IPS-20b (cell line): ENCODE measurements around the gene SSBP4.
A peak's percentile ranks its signal among the peaks of the same experiment; 100 is the strongest.

Source experiments
- H3K27ac ChIP-seq: one replicate; pipeline ENCODE4 v1.5.1; 2013; ENCODE audit warnings: low read length
- H3K27me3 ChIP-seq: 2 replicates; pipeline ENCODE4 v1.6.1; 2013; ENCODE audit warnings: mild to moderate bottlenecking, low read length, inconsistent platforms; ENCODE audit not compliant: insufficient read depth
- H3K36me3 ChIP-seq: 2 replicates; pipeline ENCODE4 v1.6.1; 2013; ENCODE audit warnings: low read depth, mild to moderate bottlenecking, inconsistent platforms, low read length, moderate library complexity; ENCODE audit not compliant: insufficient read depth
- H3K4me1 ChIP-seq: 2 replicates; pipeline ENCODE4 v1.6.1; 2013; ENCODE audit warnings: mild to moderate bottlenecking, control low read depth, inconsistent platforms, low read length, moderate library complexity; ENCODE audit not compliant: insufficient read depth
- H3K4me3 ChIP-seq: 2 replicates; pipeline ENCODE4 v1.5.1; 2013; ENCODE audit warnings: mild to moderate bottlenecking, low read length, inconsistent platforms
- H3K9ac ChIP-seq: 2 replicates; pipeline ENCODE4 v1.6.1; 2013; ENCODE audit warnings: low read depth, mild to moderate bottlenecking, inconsistent platforms, low read length, moderate library complexity
- H3K9me3 ChIP-seq: 2 replicates; pipeline ENCODE4 v1.6.1; 2013; ENCODE audit warnings: mild to moderate bottlenecking, low read depth, low read length, inconsistent platforms; ENCODE audit not compliant: insufficient read depth

SSBP4 gene

DNA sequence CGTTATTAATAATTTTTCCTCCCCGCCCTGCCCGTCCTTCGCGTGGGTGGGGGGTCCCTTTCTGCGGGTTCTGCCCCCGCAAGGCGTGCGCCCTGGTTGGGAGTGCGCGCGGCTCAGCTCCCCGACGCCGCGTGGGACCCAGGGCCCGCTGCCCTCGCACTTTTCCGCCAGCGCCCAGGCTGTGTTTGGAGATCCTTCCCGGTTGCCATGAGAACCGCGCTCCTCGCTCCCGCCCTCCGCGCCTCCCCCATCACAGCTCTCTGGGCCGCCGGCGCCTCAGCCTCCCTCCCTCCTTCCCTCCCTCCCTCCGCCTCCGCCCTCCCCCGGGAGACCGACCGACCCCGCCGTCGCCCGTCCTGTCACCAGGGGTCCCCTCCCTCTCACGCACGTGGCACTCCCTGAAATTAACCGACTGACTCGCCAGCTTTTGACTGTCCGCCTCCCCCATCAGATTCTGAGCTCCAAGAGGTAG, 2.4 kb upstream of the SSBP4 start:
- Histone ChIP-seq H3K4me3 (peak overlapping the region; percentile 75), H3K27me3 (peaks cover 53% of the 10 kb centered on the region), H3K9me3 (no peaks in the 10 kb centered on the region), H3K9ac (peak overlapping the region; percentile 65; the same call in 1 of the 2 replicates), H3K36me3 (no peaks in the 10 kb centered on the region), H3K27ac (peak overlapping the region; percentile 78), H3K4me1 (peaks cover 14% of the 10 kb centered on the region)

DNA sequence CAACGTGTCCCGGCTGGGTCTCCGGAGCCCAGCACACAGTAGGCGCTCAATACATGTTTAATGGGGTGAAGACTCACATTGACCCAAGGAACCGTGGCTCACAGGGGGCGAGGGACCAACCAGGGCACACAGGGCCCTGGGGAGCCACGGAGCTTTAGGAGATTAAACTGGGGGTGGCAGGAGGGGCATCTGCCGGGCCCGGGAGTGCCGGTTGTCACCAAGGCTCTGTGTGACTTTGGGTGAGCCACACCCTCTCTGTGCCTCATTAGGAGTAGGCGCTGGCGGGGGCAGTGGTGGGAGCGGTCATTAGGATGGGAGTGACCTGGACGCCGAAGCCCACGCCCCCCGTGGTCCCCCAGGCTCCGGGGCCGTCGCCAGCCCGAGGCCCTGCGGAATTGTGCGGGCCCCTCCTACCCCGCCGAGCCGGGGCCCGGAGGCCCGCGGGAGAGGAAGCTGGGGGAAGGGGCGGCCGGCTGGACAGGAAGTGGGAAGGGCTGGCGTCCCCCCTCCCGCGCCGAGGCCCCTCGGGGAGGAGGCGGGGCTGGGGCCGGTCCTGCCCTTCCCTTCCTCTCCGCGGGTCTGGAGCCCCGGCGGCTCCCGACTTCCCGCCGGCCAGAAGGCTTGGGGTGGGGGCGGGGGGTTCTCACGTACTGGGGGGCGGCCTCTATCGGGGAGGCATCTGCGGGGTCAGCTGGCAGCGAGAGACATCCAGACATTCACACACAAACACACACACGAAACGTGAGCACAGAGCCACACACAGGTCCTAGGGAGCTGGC, 1.8 kb upstream of the SSBP4 start:
- Histone ChIP-seq H3K9ac (peak overlapping the region; percentile 65; the same call in 1 of the 2 replicates), H3K4me1 (peaks cover 14% of the 10 kb centered on the region), H3K4me3 (peak overlapping the region; percentile 75), H3K27me3 (peaks cover 53% of the 10 kb centered on the region), H3K9me3 (no peaks in the 10 kb centered on the region), H3K36me3 (no peaks in the 10 kb centered on the region), H3K27ac (peak overlapping the region; percentile 78)

DNA sequence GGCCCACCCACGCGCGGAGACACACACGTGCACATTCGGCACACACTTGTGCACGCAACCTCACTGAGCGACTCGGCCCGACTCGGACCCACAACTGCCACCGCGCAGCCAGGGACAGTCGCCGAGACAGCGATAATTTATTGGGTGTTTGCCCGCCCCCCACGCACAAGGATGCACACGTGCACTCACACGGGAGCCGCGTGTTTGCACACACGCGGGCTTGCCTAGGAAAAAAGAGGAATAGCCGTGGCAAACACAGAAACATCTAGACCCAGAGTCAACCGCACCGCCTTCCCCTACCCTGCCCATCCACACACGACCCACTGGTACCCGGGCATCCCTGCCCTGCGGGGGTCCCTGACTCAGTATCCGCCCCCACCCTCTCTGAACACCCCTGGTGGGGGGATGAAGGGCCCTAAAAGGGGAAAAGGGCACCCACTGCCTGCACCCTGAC, 1.1 kb upstream of the SSBP4 start:
- Histone ChIP-seq H3K9ac (no peak overlapping the region; the same call in 1 of the 2 replicates), H3K9me3 (no peaks in the 10 kb centered on the region), H3K4me1 (peaks cover 14% of the 10 kb centered on the region), H3K27ac (no peak overlapping the region), H3K4me3 (peak overlapping the region; percentile 75; the same call in 1 of the 2 replicates), H3K36me3 (no peaks in the 10 kb centered on the region), H3K27me3 (peaks cover 53% of the 10 kb centered on the region)

DNA sequence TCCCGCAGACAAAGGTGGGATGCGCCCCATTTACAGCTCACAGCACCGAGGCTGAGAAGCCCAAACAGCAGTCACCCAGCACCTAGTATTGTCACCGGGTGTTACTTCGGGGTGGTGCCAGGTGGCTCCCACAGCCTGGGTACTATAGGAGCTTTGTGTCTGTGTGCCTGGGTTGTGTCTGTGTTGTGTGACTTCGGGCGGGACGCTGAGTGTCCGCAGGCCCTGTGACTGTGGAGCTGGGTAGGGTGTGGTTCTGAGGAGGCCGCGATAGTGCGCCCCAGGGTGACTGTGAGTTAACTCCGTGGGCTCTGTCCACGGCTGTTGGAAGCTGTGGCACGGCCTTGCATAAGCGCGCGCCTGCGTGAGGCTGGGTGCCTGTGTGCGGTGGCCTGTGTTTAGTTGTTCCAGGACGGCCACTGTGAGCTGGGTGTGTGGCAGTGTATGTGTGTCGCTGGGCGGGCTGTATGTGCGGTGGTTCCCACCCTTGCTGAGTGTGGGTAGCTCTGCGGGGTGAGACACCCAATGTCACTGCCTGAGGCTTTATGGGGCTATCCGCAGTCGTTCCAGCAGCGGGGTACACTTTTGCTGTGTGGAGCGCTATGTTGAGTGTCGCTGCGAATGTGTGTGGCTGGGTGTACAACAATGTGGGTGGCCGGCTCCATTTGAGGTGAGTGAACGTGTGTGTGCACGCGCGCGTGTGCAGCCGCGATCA, 559 bp upstream of the SSBP4 start:
- Histone ChIP-seq H3K27ac (no peak overlapping the region), H3K9ac (no peak overlapping the region), H3K4me3 (peak overlapping the region; percentile 55; the same call in 1 of the 2 replicates), H3K9me3 (no peaks in the 10 kb centered on the region), H3K27me3 (peaks cover 53% of the 10 kb centered on the region), H3K4me1 (peaks cover 15% of the 10 kb centered on the region), H3K36me3 (no peaks in the 10 kb centered on the region)

DNA sequence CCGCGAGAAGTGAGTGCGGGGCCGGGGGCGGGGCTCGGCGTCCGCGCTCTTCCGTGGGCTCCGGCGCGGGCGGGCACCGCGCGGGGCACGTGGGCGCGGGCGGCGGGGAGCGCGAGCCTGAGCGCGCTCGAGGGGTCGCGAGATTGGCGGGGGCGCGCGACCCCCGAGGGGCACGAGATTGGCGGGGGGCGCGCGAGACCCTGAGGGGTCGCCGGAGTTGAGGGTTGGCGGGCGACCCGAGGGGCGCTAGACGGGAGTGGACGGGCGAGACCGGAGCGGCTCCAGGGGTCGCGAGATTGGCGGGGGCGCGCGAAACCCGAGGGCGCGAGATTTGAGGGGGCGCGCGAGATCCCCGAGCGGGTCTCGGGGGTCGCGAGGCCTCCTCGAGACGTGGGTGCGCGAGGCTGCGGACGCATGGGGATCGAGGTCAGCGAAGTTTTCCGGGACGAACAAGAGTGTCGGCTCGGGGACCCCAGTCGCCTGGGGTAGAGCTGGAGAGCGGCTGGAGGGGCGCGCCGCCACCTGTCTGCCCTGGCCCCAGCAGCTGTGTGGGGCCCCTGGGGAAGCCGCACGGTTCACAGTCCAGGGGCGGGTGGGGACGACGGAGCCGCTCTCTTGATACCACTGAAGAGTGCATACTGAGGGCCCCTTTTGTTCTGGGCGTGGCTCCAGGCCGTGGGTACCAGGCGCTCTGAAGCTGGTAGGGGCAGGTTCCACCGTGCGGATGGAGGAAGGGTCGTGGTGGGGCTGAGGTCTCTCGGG, 682 bp downstream of the SSBP4 start:
- H3K4me1 ChIP-seq, result peaks cover 17% of the 10 kb centered on the region
- peak overlapping the region; percentile 49; the same call in 1 of the 2 replicates for H3K4me3 ChIP-seq
- H3K9ac ChIP-seq, result no peak overlapping the region
- H3K27ac ChIP-seq, result no peak overlapping the region
- no peaks in the 10 kb centered on the region for H3K9me3 ChIP-seq
- H3K27me3 ChIP-seq, result peaks cover 50% of the 10 kb centered on the region
- no peaks in the 10 kb centered on the region for H3K36me3 ChIP-seq

DNA sequence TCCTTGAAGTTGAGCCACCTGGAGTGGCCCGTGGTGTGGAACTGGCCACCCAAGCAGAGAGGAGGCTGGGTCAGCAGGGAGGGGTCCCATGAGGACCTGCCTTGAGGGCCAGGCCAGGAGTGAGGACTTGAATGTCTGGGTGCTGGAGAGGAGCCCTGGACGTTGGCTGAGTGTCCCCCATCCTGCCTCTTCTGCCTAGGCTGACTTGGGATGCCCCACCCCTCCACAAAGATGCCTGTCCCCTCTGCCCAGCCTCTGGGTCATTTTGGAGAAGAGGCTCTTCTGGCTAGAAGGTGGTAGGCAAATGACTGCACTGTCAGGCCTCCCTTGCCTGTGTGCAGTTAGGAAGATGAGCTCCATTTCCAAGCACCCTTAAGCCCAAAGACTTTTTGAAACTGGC, 1.7 kb downstream of the SSBP4 start:
- Histone ChIP-seq H3K27me3 (peaks cover 49% of the 10 kb centered on the region), H3K4me3 (no peak overlapping the region), H3K27ac (no peak overlapping the region), H3K36me3 (no peaks in the 10 kb centered on the region), H3K9me3 (no peaks in the 10 kb centered on the region), H3K4me1 (peaks cover 16% of the 10 kb centered on the region), H3K9ac (no peak overlapping the region)

DNA sequence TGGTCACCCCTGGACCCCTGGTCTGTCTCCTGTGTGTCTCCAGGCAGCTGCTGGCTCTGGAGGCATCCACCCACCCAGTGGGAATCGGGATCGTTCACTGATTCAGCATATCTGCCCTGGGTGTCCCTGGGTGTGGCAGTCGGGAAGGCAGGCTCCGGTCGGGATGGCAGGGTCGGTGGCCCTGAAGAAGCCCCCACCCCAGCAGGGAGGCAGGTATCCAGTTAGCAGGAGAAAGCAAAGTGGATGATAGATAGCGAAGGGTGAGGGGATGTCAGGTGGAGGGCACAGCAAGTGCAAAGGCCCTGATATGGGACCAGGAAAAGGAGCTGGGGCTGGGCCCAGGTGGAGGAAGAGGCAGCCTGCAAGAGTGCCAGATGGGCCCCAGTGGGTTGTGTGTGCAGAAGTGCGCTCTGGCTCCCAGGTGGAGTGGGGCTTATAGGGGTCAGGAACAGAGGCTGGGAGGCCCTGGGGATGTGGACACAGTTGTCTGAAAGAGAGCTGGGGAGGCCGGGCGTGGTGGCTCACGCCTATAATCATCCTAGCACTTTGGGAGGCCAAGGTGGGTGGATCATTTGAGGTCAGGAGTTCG, 2.3 kb downstream of the SSBP4 start:
- no peak overlapping the region for H3K9ac ChIP-seq

DNA sequence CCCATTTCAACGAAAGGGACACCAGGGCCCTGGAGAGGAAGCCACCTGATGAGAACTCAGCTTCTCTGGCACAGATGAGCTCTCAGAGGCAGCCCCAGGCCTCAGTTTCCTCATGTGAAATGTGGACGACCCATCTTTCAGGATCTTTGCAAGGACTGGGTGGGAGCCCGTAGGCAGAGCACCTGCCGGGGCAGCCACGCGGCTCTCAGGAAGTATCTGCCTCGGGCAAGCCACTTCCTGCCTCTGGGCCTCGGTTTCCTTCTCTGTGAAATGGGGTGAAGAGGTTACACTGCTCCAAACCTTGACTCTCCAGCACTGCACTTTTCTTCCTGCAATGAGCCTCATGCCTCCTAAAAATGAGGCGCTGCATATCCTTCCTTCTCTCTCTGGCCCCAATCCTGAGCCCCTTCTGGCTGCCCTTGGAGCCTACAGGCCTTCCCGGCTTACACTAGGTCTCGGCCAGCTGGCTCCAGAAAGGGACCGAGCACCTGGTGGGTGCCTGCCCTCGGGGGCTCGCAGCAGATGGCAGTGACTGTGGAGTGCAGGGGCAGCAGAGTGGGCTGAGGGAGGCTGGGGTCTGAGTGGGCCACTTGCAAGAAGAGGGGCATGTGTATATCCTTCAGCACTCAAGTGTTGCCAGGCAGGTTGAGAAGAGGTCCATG, 3.5 kb downstream of the SSBP4 start:
- H3K9me3 ChIP-seq, result no peaks in the 10 kb centered on the region
- peaks cover 34% of the 10 kb centered on the region for H3K27me3 ChIP-seq
- no peak overlapping the region for H3K4me3 ChIP-seq
- H3K9ac ChIP-seq, result no peak overlapping the region
- no peak overlapping the region for H3K27ac ChIP-seq
- H3K36me3 ChIP-seq, result no peaks in the 10 kb centered on the region
- peaks cover 16% of the 10 kb centered on the region for H3K4me1 ChIP-seq

More for the DNA sequence above, 2.3 kb downstream of the SSBP4 start:
- H3K36me3 ChIP-seq, result no peaks in the 10 kb centered on the region
- H3K4me1 ChIP-seq, result peaks cover 16% of the 10 kb centered on the region
- no peak overlapping the region for H3K27ac ChIP-seq
- H3K4me3 ChIP-seq, result no peak overlapping the region
- no peaks in the 10 kb centered on the region for H3K9me3 ChIP-seq
- H3K27me3 ChIP-seq, result peaks cover 43% of the 10 kb centered on the region

DNA sequence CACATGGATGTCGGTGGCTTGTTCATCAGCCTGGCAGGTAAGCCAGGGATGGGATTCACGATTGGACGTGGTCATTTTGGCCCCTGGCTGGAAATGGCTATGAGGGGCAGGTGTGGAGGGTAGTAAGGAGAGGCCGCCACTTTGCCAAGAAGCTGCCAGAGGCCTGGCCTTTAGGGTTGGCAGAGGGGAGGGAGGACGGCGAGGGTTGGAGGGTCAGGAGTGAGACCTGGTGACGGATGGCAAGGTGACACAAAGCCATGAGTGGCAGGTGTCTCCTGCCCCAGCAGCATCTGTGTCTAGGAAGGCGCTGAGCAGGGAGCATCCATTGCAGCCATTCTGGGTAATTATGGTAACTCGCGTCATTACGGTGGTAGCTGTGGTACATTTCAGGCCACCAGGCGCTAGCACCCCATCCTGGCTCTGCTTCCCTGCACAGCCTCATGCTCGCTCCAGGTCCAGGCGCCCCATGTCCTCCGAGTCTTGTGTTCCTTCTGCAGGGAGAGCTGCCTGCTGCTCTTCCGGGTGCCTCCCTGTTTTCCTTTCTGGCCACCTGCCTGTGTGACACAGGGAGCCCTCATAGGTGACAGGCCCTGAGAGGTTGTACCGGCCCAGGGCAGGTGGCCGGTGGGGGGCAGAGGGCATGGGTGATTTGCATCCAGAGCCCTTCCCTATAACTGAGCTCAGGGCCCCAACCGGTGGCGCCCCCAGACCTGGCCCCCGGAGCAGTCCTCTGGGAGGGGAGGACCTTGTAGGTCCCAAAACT, 4.2 kb downstream of the SSBP4 start:
- H3K9ac ChIP-seq, result no peak overlapping the region
- no peaks in the 10 kb centered on the region for H3K9me3 ChIP-seq
- H3K4me1 ChIP-seq, result peaks cover 12% of the 10 kb centered on the region; the same call in 1 of the 2 replicates
- no peak overlapping the region for H3K27ac ChIP-seq
- peaks cover 26% of the 10 kb centered on the region for H3K27me3 ChIP-seq
- no peaks in the 10 kb centered on the region for H3K36me3 ChIP-seq
- H3K4me3 ChIP-seq, result no peak overlapping the region

DNA sequence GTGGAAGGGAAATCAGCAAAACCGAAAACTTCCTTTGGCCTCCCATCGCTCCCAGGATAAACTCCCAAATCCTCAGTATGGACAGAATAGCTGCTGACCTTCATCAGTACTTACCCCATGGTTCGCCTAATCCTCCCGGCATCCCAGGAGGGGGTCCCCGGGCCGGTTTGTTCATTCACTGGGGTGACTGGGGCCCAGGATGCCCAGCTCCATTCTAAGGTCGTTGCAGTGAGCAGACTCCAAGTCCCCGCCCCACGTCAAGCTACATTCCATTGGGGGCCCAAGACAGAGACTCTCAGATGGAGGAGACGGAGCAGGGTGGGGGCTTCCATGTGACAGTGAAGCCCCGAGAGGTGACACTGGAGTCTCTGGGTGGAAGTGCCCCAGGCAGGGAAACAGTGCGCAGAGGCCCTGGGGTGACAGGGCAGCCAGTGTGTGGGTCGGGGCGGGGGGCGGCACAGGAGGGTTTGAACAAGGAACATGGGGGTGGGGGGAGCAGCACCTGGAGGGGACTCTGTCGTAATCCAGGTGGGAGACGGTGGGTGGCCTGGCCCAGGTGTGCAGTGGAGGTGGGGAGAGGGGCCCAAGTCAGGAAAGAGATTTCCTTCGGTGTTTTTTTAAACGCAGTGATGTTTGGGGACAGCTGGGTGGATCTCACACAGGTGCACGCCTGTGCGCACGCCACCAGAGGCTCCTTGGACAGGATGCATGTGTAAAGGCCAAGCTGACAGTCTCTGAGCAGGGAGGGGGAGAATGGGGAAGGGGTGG, 5.1 kb downstream of the SSBP4 start:
- Histone ChIP-seq H3K9me3 (no peaks in the 10 kb centered on the region), H3K4me3 (no peak overlapping the region), H3K36me3 (no peaks in the 10 kb centered on the region), H3K27ac (no peak overlapping the region), H3K4me1 (peaks cover 7% of the 10 kb centered on the region; the same call in 1 of the 2 replicates), H3K27me3 (peaks cover 19% of the 10 kb centered on the region), H3K9ac (no peak overlapping the region)
